RWPE1 (cell line): ENCODE measurements around the gene RALBP1.

Experiments used
- CTCF ChIA-PET: fragments of 350-600 bp; sonication (Branson Sonifier 250); formaldehyde crosslinking; extraction: SDS; loops from one replicate; lab custom pipeline; 2021; lab: Yijun Ruan, JAX
- POLR2A ChIA-PET: fragments of 400-600 bp; formaldehyde crosslinking; extraction: SDS; loops from one replicate; lab custom pipeline; 2020; ENCODE audit warnings: antibody characterized with exemption; ENCODE audit not compliant: low non-redundant PET; lab: Yijun Ruan, JAX
- DNase-seq: peaks from one replicate; pipeline ENCODE4 v3.0.0; 2012; ENCODE audit warnings: low spot score
- H3K27ac ChIP-seq: fragments of 450-650 bp; 2 replicates; pipeline ENCODE4 v1.5.1; 2017
- CTCF ChIP-seq: fragments of 450-650 bp; conservative IDR thresholded peaks from 2 replicates; pipeline ENCODE4 v1.5.1; 2017; ENCODE audit warnings: low read depth, mild to moderate bottlenecking

Gene RALBP1

GRCh38 chr18:9550429-9550828 lies 75.1 kb downstream of the RALBP1 start:
- TF ChIP-seq CTCF = no peak
- H3K27ac ChIP-seq = no peak overlapping the region
- ChIA-PET CTCF (interaction anchor here (0.8 kb wide), 1 partner anchor 51 kb away, joined by 3 read pairs; no protein-coding TSS in a partner anchor), POLR2A (no interaction called here)
- DNase-seq = no peak

GRCh38 chr18:9552191-9552590 lies 76.9 kb downstream of the RALBP1 start:
- TF ChIP-seq CTCF = no peak
- POLR2A ChIA-PET = no interaction called here
- DNase-seq = no peak
- CTCF ChIA-PET = no interaction called here
- H3K27ac ChIP-seq = no peak overlapping the region

GRCh38 chr18:9552616-9553015 lies 77.3 kb downstream of the RALBP1 start:
- no peak for DNase-seq
- TF ChIP-seq CTCF = no peak
- no peak overlapping the region for H3K27ac ChIP-seq
- ChIA-PET POLR2A (no interaction called here), CTCF (interaction anchor here (0.7 kb wide), 1 partner anchor 976 kb away, joined by 3 read pairs; no protein-coding TSS in a partner anchor)

GRCh38 chr18:9557250-9557943 lies 82.1 kb downstream of the RALBP1 start:
- TF ChIP-seq CTCF = no peak
- POLR2A ChIA-PET = no interaction called here
- peak; percentile 50 for DNase-seq
- H3K27ac ChIP-seq = no peak overlapping the region
- CTCF ChIA-PET = no interaction called here

GRCh38 chr18:9558387-9559064 lies 83.2 kb downstream of the RALBP1 start:
- POLR2A ChIA-PET = no interaction called here
- CTCF ChIA-PET = no interaction called here
- TF ChIP-seq CTCF = no peak
- 0 out of 2 replicates have a peak overlapping the region, but pooled peaks have one; percentile 41 for H3K27ac ChIP-seq
- DNase-seq = no peak

GRCh38 chr18:9559253-9559652 lies 83.9 kb downstream of the RALBP1 start:
- DNase-seq = no peak
- CTCF ChIA-PET = interaction anchor here (0.7 kb wide), 1 partner anchor 144 kb away, joined by 3 read pairs; no protein-coding TSS in a partner anchor
- no peak overlapping the region for H3K27ac ChIP-seq
- POLR2A ChIA-PET = no interaction called here
- TF ChIP-seq CTCF = no peak
